Left lung (tissue), 10 donors: ENCODE measurements around the gene RAF1. TPM values are rescaled to one million over a fixed set of nuclear protein-coding genes. Genes with fewer than 3 reads are reported as not detected.
"Not testable (repeated sequence)": the region's sequence is repeated elsewhere in the genome, so short reads cannot be mapped to it uniquely, and the experiment has no call there.

Experiments
- ATAC-seq: fragments of 200-7000 bp; cut with Tn5 transposase; one replicate; pipeline ENCODE4 v1.9.1; 2020; ENCODE audit warnings: moderate library complexity
- DNase-seq, 4 donors: peaks; one replicate each; pipeline ENCODE4 v3.0.0-alpha.2; 2013 to 2020
- H3K27ac ChIP-seq, 2 donors: fragments of 200-600 bp; sonication (generic) in 1 of 2; one replicate each; pipeline versions ENCODE4 v1.5.0 to v1.8.0; 2020 to 2021
- H3K27me3 ChIP-seq, 2 donors: fragments of 200-600 bp; sonication (generic) in 1 of 2; one replicate each; pipeline versions ENCODE4 v1.5.0 to v1.8.0; 2020 to 2021
- H3K36me3 ChIP-seq, 2 donors: fragments of 200-600 bp; sonication (generic) in 1 of 2; one replicate each; pipeline versions ENCODE4 v1.5.0 to v1.8.0; 2020 to 2021
- H3K4me1 ChIP-seq, 2 donors: fragments of 200-600 bp; one replicate each; pipeline ENCODE4 v1.8.0; 2021
- H3K4me3 ChIP-seq, 2 donors: fragments of 200-600 bp; sonication (generic) in 1 of 2; one replicate each; pipeline versions ENCODE4 v1.5.0 to v1.8.0; 2020 to 2021; ENCODE audit warnings: mild to moderate bottlenecking in 1 of 2
- H3K9me3 ChIP-seq, 2 donors: fragments of 200-600 bp; sonication (generic) in 1 of 2; one replicate each; pipeline versions ENCODE4 v1.5.0 to v1.8.0; 2020 to 2021
- CTCF ChIP-seq, 2 donors: fragments of 200-600 bp; sonication (generic) in 1 of 2; IDR thresholded peaks; one replicate each; pipeline versions ENCODE4 v1.5.0 to v1.8.0; 2021; ENCODE audit warnings: antibody characterized with exemption in 2 of 2
- intact Hi-C, 2 donors: fragments of 100-400 bp; cut with DNase I; formaldehyde crosslinking; loops; one replicate each; pipeline versions ENCODE4 v1.11.2 to v1.14.2; 2022
- polyA plus RNA-seq, 6 donors: library from polyadenylated mRNA; unstranded; fragments of 120-200 nt; gene quantifications; one replicate each; pipeline ENCODE4 v1.2.1, GENCODE V29; 2013; ENCODE audit not compliant: insufficient read length in 6 of 6
- total RNA-seq, 2 donors: library from RNA; stranded (reverse); fragmentation: NEBNext Ultra II Directional; extraction: Animal tissue kit (Norgen Biotek cat#: 25700); gene quantifications; one replicate each; pipeline ENCODE4 v1.2.1, GENCODE V29; 2021
- donor health status: DM: no; HTN: yes; CAD: no.
- donor health status: DM: no; HTN: no; CAD: no.

The RAF1 gene
- total and polyA plus RNA-seq, 8 donors, result 75.8 to 147 (median 128) TPM

- Histone ChIP-seq H3K4me3 (no peak overlapping the region), H3K36me3 (no peaks in the 10 kb centered on the region), H3K9me3 (no peaks in the 10 kb centered on the region), H3K27ac (no peak overlapping the region), H3K27me3 (no peaks in the 10 kb centered on the region), H3K4me1 (peaks cover 7 to 78% of the 10 kb centered on the region in 2 donors)
- intact Hi-C loops, result no loop called here
- DNase-seq, result no peak
- no peak for ATAC-seq
- no peak for TF ChIP-seq CTCF (IDR thresholded peaks at IDR 0.05)
Measured at GRCh38 chr3:12628813-12629212, 35.1 kb downstream of the RAF1 start.

- no peaks in the 10 kb centered on the region for H3K27me3 ChIP-seq
- peaks cover 7 to 77% of the 10 kb centered on the region in 2 donors for H3K4me1 ChIP-seq
- intact Hi-C loops, result no loop called here
- no peak for TF ChIP-seq CTCF (IDR thresholded peaks at IDR 0.05)
- no peaks in the 10 kb centered on the region for H3K36me3 ChIP-seq
- no peak overlapping the region for H3K4me3 ChIP-seq
- no peak overlapping the region for H3K27ac ChIP-seq
- no peak for ATAC-seq
- no peaks in the 10 kb centered on the region for H3K9me3 ChIP-seq
- DNase-seq, result no peak
Measured at GRCh38 chr3:12627370-12627769, 36.5 kb downstream of the RAF1 start.

GRCh38 chr3:12624964-12625363 is 39.0 kb downstream of the RAF1 start:
- intact Hi-C loops, H3K4me3 ChIP-seq, H3K27ac ChIP-seq, H3K27me3 ChIP-seq, ATAC-seq, H3K9me3 ChIP-seq, H3K36me3 ChIP-seq, DNase-seq: not testable (repeated sequence)
- peaks cover 7 to 82% of the 10 kb centered on the region in 2 donors for H3K4me1 ChIP-seq

GRCh38 chr3:12624056-12624455 is 39.9 kb downstream of the RAF1 start:
- Histone ChIP-seq H3K9me3 (no peaks in the 10 kb centered on the region), H3K36me3 (no peaks in the 10 kb centered on the region), H3K4me1 (peaks cover 0 to 73% of the 10 kb centered on the region in 2 donors), H3K27me3 (no peaks in the 10 kb centered on the region), H3K27ac (no peak overlapping the region), H3K4me3 (no peak overlapping the region)
- DNase-seq (no peak), ATAC-seq (peak; percentile 38)
- intact Hi-C loops, result no loop called here
- TF ChIP-seq CTCF (IDR thresholded peaks at IDR 0.05), result no peak

GRCh38 chr3:12622335-12622734 is 41.6 kb downstream of the RAF1 start:
- no peak for ATAC-seq
- DNase-seq, result no peak
- Histone ChIP-seq H3K36me3 (peaks cover 0 to 11% of the 10 kb centered on the region in 2 donors), H3K27ac (peak overlapping the region in 1 of 2 donors; percentile 23), H3K27me3 (no peaks in the 10 kb centered on the region), H3K9me3 (no peaks in the 10 kb centered on the region), H3K4me1 (peaks cover 0 to 59% of the 10 kb centered on the region in 2 donors), H3K4me3 (no peak overlapping the region)
- no peak for TF ChIP-seq CTCF (IDR thresholded peaks at IDR 0.05)
- intact Hi-C loops, result no loop called here

GRCh38 chr3:12620729-12621128 is 43.2 kb downstream of the RAF1 start:
- DNase-seq (no peak), ATAC-seq (no peak)
- peaks cover 0 to 25% of the 10 kb centered on the region in 2 donors for H3K36me3 ChIP-seq
- no peaks in the 10 kb centered on the region for H3K9me3 ChIP-seq
- no peak for TF ChIP-seq CTCF (IDR thresholded peaks at IDR 0.05)
- peaks cover 0 to 45% of the 10 kb centered on the region in 2 donors for H3K4me1 ChIP-seq
- H3K4me3 ChIP-seq, result no peak overlapping the region
- intact Hi-C loops, result no loop called here
- peak overlapping the region in 1 of 2 donors; percentile 18 for H3K27ac ChIP-seq
- H3K27me3 ChIP-seq, result no peaks in the 10 kb centered on the region
